SK-N-MC (cell line): ENCODE measurements around the gene FCAMR.

Experiments used
- EZH2 ChIP-seq: fragments of 200-600 bp; sonication (generic); IDR thresholded peaks from one replicate; pipeline ENCODE4 v1.6.1; 2017; ENCODE audit warnings: antibody characterized with exemption
- POLR2AphosphoS5 ChIP-seq: IDR thresholded peaks from 2 replicates; pipeline ENCODE4 v1.6.1; 2012; ENCODE audit warnings: mild to moderate bottlenecking, low read depth, low read length, borderline replicate concordance

DNA sequence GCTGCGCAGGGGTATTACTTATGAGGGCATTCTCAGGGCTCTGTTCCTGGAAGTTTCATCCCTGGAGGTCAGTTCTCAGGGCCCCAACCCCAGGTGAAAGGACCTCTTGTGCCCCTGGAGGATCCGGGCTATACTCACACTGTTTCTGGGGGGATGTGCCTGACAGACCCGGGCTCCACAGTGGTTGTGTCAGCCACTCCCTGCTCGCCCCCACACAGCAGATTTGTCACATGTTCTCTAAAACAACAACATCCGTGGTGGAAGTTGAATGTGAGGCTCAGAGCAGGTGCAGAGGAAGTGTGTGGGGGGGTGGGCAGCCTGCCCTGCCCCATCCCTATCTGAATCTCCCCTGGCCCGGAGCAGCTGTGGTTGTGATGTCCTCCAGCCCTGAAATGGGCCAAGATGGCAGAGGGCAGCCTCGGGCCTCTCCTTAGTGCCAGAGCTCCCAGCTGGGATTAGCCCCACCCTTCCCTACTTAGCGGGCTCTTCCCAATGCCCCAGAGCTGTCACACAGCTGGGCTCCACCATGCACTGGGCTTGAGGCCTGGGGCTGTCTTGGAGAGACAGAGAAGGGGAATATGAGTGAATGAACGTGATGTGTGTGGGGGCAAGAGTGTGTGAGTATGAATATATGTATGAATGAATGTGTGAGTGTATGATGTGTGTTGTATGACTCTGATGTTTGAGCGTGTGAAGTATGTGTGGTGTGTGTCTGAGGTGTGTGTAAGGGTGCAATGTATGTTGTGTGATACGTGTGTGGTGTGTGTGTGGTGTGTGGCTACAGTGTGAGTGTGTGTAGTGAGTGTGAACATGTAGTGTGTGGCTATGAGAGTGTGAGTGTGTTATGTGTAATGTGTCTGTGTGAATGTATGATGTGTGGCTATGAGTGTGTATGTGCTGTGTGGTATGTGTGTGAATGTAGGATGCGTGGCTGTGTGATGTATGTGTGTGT lies 47.0 kb downstream of the FCAMR start:
- no peak for TF ChIP-seq EZH2
- no peak for TF ChIP-seq POLR2AphosphoS5
